Activated CD8-positive, alpha-beta T cell treated with anti-CD3 and anti-CD28 coated beads for 36 hours (primary cell): ENCODE results near the gene ATG4D. TPM values are rescaled to one million over a fixed set of nuclear protein-coding genes. Genes with fewer than 3 reads are reported as not detected.
A peak's percentile ranks its signal among the peaks of the same experiment; 100 is the strongest.

Experiments used
- ATAC-seq: fragments of 200-7000 bp; cut with Tn5 transposase; one replicate; pipeline ENCODE4 v1.10.0; 2021; ENCODE audit warnings: mild to moderate bottlenecking, moderate library complexity
- CTCF ChIA-PET: fragments of 350-600 bp; sonication (Branson Sonifier 250); formaldehyde crosslinking; loops from one replicate; lab custom pipeline; 2021; ENCODE audit warnings: antibody characterized with exemption; lab: Charles Lee
- POLR2A ChIA-PET: fragments of 350-600 bp; sonication (Branson Sonifier 250); formaldehyde crosslinking; loops from one replicate; lab custom pipeline; 2021; ENCODE audit warnings: antibody characterized with exemption; lab: Charles Lee
- DNase-seq: peaks from one replicate; pipeline ENCODE4 v3.0.0-alpha.2; 2020
- H3K27ac Mint-ChIP-seq: one replicate; pipeline ENCODE4 v1.8.0; 2021; ENCODE audit warnings: mild to moderate bottlenecking, mixed read lengths
- H3K27me3 Mint-ChIP-seq: one replicate; pipeline ENCODE4 v1.8.0; 2021; ENCODE audit warnings: mixed read lengths
- H3K36me3 Mint-ChIP-seq: one replicate; pipeline ENCODE4 v1.8.0; 2021; ENCODE audit warnings: low read depth, mixed read lengths
- H3K4me1 Mint-ChIP-seq: one replicate; pipeline ENCODE4 v1.8.0; 2021; ENCODE audit warnings: low read depth, mixed read lengths
- H3K4me3 Mint-ChIP-seq: one replicate; pipeline ENCODE4 v1.8.0; 2021; ENCODE audit warnings: mild to moderate bottlenecking, moderate library complexity, mixed read lengths
- H3K9me3 Mint-ChIP-seq: one replicate; pipeline ENCODE4 v1.8.0; 2021; ENCODE audit warnings: mixed read lengths
- intact Hi-C: fragments of 100-400 bp; cut with micrococcal nuclease; formaldehyde crosslinking; loops from one replicate; pipeline ENCODE4 v1.10.0; 2022
- total RNA-seq, 2 experiments: library from RNA; stranded (reverse); gene quantifications; one replicate each; pipeline ENCODE4 v1.2.3, GENCODE V29; 2021
- TF ChIP-seq, protein P1 (sequence below): fragments of 200-600 bp; IDR thresholded peaks from one replicate; pipeline ENCODE4 v1.8.0; 2022; ENCODE audit warnings: antibody characterized with exemption, mild to moderate bottlenecking

The ATG4D gene
- total RNA-seq, 2 experiments from 2014 or later: 21.7 to 22.5 TPM

DNA sequence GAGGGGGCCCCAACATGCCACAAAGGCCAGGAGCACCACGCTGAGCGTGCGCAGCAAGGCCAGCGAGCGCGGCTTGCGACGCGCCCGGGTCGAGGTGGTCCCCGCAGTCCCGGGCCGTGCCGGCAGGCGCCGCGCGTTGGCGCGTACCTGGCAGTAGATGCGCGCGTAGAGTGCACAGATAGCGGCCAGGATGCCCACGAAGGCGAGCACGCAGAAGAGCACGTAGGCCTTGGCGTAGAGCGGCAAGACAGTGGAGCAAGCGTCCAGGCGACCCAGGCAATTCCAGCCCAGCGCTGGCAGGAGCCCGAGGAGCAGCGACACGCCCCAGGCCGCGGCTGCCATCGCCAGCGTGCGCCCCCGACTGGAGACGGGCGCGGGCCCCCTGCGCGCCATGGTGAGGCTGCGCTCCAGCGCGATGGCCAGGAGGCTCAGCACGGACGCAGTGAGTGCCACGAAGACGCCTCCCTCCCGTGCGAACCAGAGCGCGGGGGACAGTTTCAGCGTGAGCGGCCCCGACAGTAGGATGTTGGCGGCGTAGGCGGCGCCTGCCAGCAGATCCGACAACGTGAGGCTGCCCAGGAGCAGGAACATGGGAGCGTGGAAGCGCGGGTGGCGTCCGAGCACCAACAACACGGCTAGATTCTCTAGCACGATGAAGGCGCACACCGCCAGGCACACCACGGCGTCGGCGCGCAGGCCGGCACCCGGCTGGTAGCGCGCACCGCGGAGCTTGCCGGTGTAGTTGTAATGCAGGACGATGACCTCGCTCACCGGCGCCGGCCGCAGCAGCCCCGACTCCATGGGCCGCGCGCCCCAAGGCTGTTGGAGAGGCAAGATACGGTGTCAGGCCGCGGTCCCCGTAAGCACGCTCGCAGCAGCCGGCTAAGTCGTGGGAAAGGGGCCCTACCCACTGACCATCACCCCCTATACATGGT lies 29.2 kb upstream of the ATG4D start:
- no peaks in the 10 kb centered on the region for H3K9me3 Mint-ChIP-seq
- CTCF ChIA-PET: no interaction called here

DNA sequence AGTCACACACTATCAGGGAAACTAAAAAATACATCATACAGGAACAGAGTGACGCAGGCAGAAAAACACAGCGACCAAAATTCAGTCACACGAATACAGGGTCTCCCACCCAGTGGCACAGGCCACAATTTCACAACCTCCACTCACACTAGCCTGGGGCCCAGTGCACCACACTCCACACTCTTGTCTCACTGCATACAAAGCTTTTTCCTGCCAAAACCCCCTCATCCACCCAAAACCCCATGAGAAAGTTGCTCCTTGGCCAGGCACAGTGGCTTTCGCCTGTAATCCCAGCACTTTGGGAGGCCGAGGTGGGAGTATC lies 27.7 kb upstream of the ATG4D start:
- H3K27me3 Mint-ChIP-seq: peaks cover 54% of the 10 kb centered on the region
- H3K27ac Mint-ChIP-seq: peak overlapping the region; percentile 1

More for the DNA sequence above, 29.2 kb upstream of the ATG4D start:
- ATAC-seq: peak; percentile 76
- Mint-ChIP-seq H3K4me1 (peaks cover 26% of the 10 kb centered on the region), H3K27me3 (peaks cover 51% of the 10 kb centered on the region), H3K4me3 (peak overlapping the region; percentile 34), H3K36me3 (no peaks in the 10 kb centered on the region), H3K27ac (no peak overlapping the region)
- TF ChIP-seq, protein P1, sequence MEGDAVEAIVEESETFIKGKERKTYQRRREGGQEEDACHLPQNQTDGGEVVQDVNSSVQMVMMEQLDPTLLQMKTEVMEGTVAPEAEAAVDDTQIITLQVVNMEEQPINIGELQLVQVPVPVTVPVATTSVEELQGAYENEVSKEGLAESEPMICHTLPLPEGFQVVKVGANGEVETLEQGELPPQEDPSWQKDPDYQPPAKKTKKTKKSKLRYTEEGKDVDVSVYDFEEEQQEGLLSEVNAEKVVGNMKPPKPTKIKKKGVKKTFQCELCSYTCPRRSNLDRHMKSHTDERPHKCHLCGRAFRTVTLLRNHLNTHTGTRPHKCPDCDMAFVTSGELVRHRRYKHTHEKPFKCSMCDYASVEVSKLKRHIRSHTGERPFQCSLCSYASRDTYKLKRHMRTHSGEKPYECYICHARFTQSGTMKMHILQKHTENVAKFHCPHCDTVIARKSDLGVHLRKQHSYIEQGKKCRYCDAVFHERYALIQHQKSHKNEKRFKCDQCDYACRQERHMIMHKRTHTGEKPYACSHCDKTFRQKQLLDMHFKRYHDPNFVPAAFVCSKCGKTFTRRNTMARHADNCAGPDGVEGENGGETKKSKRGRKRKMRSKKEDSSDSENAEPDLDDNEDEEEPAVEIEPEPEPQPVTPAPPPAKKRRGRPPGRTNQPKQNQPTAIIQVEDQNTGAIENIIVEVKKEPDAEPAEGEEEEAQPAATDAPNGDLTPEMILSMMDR: peak; percentile 50
- POLR2A ChIA-PET: no interaction called here
- intact Hi-C loops: no loop called here
- peak; percentile 70 for DNase-seq

DNA sequence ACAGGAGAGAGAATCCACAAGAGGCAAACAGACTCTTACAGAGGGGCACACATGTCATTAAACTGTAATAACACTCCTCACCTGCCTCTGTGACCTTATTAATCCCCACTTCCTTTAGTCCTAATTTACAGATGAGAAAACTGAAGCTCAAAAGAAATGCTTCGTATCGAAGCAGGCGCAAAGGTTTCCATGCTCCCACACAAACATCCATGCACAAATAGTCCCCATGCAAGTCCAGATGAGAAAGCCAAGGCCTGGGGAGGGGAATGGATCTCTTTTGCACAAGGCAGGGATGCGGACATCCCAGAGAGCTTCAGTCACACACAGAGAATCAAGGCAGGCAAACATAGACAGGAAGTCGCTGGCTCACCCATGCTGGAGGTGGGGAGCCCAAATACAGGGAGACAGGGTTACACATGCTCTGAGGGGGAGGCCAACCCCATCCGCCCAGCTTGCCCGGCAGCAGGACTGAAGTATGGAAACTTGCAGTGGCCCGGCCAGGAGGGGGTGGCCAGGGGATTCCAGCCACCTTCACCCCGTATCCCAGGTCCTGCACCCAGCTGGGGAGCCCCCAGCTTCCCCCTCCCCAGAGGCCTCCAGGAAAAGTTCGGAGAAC lies 26.9 kb upstream of the ATG4D start:
- CTCF ChIA-PET: interaction anchor here (0.8 to 1.3 kb wide), 4 partner anchors 11 to 35 kb away, joined by 3 to 5 read pairs (median 4); no protein-coding TSS in a partner anchor
- H3K36me3 Mint-ChIP-seq: no peaks in the 10 kb centered on the region
- ATAC-seq (peak; percentile 21), DNase-seq (no peak)
- H3K27ac Mint-ChIP-seq: peak overlapping the region; percentile 1
- H3K9me3 Mint-ChIP-seq: no peaks in the 10 kb centered on the region
- H3K4me1 Mint-ChIP-seq: peaks cover 24% of the 10 kb centered on the region
- POLR2A ChIA-PET: interaction anchor here (0.8 to 1.4 kb wide), 6 partner anchors 8 to 127 kb away, joined by 3 to 4 read pairs (median 3); no protein-coding TSS in a partner anchor
- H3K4me3 Mint-ChIP-seq: peak overlapping the region; percentile 45
- intact Hi-C loops: no loop called here
- peaks cover 54% of the 10 kb centered on the region for H3K27me3 Mint-ChIP-seq
- TF ChIP-seq, protein P1: no peak

More for the DNA sequence above, 27.7 kb upstream of the ATG4D start:
- TF ChIP-seq, protein P1: no peak
- Mint-ChIP-seq H3K9me3 (no peaks in the 10 kb centered on the region), H3K36me3 (no peaks in the 10 kb centered on the region), H3K4me3 (peak overlapping the region; percentile 34), H3K4me1 (peaks cover 24% of the 10 kb centered on the region)
- intact Hi-C loops: no loop called here
- POLR2A ChIA-PET: interaction anchor here (1.2 kb wide), 2 partner anchors 51 to 128 kb away, joined by 3 read pairs; no protein-coding TSS in a partner anchor
- CTCF ChIA-PET: interaction anchor here (1.1 to 1.3 kb wide), 2 partner anchors 32 to 35 kb away, joined by 4 to 5 read pairs; no protein-coding TSS in a partner anchor
- ATAC-seq (no peak), DNase-seq (no peak)

DNA sequence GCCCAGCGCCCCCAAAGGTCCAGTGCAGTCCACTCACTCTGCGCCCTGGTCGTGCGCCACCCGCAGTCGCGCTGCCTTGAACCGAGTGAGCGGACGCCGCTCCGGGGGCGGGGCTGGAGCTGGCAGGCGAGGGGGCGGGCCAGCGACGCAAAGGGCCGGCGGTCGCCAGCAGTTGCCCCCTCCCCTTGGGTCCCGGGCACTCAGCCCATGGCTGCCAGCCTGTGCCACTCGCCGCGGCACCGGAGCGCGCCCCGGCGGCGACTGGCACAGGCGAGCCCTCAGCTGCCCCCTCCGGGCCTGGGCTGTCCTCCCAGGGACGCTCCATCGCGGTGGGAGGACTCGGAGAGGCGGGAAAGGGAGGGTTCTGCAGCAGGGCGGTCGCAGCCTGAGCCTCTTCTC lies 26.3 kb upstream of the ATG4D start, which contains the start of gene S1PR5:
TSS of gene S1PR5 (minus strand) at position 87 of the 399 bp plus-strand sequence. CDS start 2,436 bp downstream, outside the sequence.
- peaks cover 54% of the 10 kb centered on the region for H3K27me3 Mint-ChIP-seq
- peak within 1 kb of the TSS; percentile 10 for H3K27ac Mint-ChIP-seq
- ChIA-PET CTCF (interaction anchor here (1.1 to 1.3 kb wide), 2 partner anchors 25 to 34 kb away, joined by 3 to 5 read pairs; no protein-coding TSS in a partner anchor), POLR2A (interaction anchor here (0.9 to 1.4 kb wide), 5 partner anchors 30 to 126 kb away, joined by 3 to 4 read pairs (median 3); no protein-coding TSS in a partner anchor)
- DNase-seq (no peak), ATAC-seq (peak; percentile 12)
- intact Hi-C loops: no loop called here
- H3K4me1 Mint-ChIP-seq: peaks cover 24% of the 10 kb centered on the region
- H3K36me3 Mint-ChIP-seq: no peaks in the 10 kb centered on the region
- H3K9me3 Mint-ChIP-seq: no peaks in the 10 kb centered on the region
- TF ChIP-seq, protein P1: no peak
- peak within 1 kb of the TSS; percentile 48 for H3K4me3 Mint-ChIP-seq
